ENCODE measurements around the gene CCDC124. TPM values are rescaled to one million over a fixed set of nuclear protein-coding genes. Genes with fewer than 3 reads are reported as not detected.

Gene CCDC124
- total and polyA plus RNA-seq, 10 of the 15 experiments (the other 5 are each of a cell fraction or from before 2014, with no cell fraction given) = 3.7 to 184 (median 51.8) TPM

DNA sequence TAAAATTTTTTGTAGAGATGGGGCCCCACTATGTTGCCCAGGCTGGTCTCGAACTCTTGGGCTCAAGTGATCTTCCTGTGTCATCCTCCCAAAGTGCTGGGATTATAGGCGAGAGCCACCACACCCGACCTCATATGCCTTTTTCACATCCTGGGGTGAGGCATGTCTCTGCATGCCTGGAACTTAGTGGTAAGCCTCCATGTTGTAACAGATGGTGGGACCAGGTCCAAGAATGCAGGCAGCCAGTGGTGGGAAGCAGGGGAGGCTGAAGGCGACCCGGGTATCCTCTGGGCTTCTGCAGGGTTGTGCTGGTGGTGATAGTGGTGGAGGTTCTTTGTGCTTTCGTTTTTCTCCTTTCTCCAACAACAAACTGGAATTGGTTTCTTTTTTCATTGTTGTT, 30.1 kb upstream of the CCDC124 start:
- Histone ChIP-seq H3K4me1 (ENCODE audit: control insufficient read depth, insufficient read depth, low read length) (no peaks in the 10 kb centered on the region), H3K36me3 (ENCODE audit: control insufficient read depth in 2 of 2, insufficient read depth in 2 of 2, low read length in 1 of 2) (no peaks in the 10 kb centered on the region), H3K27ac (ENCODE audit: control insufficient read depth, insufficient read depth) (no peak overlapping the region), H3K79me2 (ENCODE audit: control insufficient read depth, insufficient read depth, low read length) (no peaks in the 10 kb centered on the region), H3K27me3 (replicated peaks in 1 of 2; ENCODE audit: control insufficient read depth in 2 of 2, insufficient read depth in 2 of 2, low read length in 1 of 2) (no peaks in the 10 kb centered on the region), H2AFZ (ENCODE audit: control insufficient read depth, low read depth, low read length) (no peak overlapping the region), H3K9me3 (replicated peaks; ENCODE audit: control insufficient read depth, insufficient read depth, low read length) (no peaks in the 10 kb centered on the region; the same call in 2 of the 3 replicates), H3K4me2 (ENCODE audit: control insufficient read depth, insufficient read depth) (no peak overlapping the region), H3K9ac (ENCODE audit: control insufficient read depth, insufficient read depth, low read length) (no peak overlapping the region), H3K4me3 (no peak overlapping the region), H4K20me1 (ENCODE audit: control insufficient read depth, insufficient read depth) (no peaks in the 10 kb centered on the region)
- DNase-seq (ENCODE audit: low read depth, low spot score) (no peak), ATAC-seq (no peak), FAIRE-seq (no peak)
- 16% methylated on average over 6 of the region's 6 CpGs for WGBS (ENCODE audit: insufficient coverage, insufficient replicate concordance, low lambda C conversion rate, missing lambda C conversion rate)
- TF ChIP-seq RUNX3 (IDR thresholded peaks at IDR 0.05; ENCODE audit: low read length) = 0 out of 2 replicates have a peak, but pooled peaks have one; percentile 14
- no peak for TF ChIP-seq NR2C1 (IDR thresholded peaks at IDR 0.05)
- ChIA-PET RAD21 (ENCODE audit: unreplicated experiment) (no interaction called here), CTCF (no interaction called here), POLR2A (no interaction called here), SMC1A (ENCODE audit: uncharacterized antibody, unreplicated experiment) (no interaction called here)
- in situ Hi-C loops (cut with MboI) = no loop called here
- intact Hi-C loops (cut with micrococcal nuclease; ENCODE audit: unreplicated experiment) = no loop called here
- BruUV-seq (replicated peaks) = no TSS peak

DNA sequence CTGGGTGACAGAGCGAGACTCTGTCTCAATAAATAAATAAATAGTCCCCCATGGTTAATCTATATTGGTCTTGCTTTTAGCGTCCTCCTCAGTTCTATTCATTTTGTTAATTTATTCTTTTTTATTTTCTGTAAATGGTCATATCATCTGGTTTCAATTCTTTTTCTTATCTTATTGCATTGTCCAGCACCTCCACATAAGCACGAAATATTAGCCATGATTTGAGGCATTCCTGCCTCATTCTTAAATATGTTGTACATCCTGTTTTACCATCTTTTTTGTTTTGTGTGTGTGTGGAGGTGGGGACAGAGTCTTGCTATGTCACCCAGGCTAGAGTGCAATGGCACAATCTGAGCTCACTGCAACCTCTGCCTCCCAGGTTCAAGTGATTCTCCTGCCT, 24.6 kb upstream of the CCDC124 start:
- no TSS peak for BruUV-seq (replicated peaks)
- no peaks in the 10 kb centered on the region for H3K79me2 ChIP-seq (ENCODE audit: control insufficient read depth, insufficient read depth, low read length)
- in situ Hi-C loops (cut with MboI) (no loop called here), intact Hi-C loops (cut with micrococcal nuclease; ENCODE audit: unreplicated experiment) (no loop called here)
- no peaks in the 10 kb centered on the region for H4K20me1 ChIP-seq (ENCODE audit: control insufficient read depth, insufficient read depth)
- no peak overlapping the region for H3K4me3 ChIP-seq
- no peak for FAIRE-seq
- 46% methylated on average over 3 of the region's 3 CpGs for WGBS (ENCODE audit: insufficient coverage, insufficient replicate concordance, low lambda C conversion rate, missing lambda C conversion rate)
- H3K4me2 ChIP-seq (ENCODE audit: control insufficient read depth, insufficient read depth) = no peak overlapping the region
- DNase-seq (ENCODE audit: low read depth, low spot score) = no peak
- H2AFZ ChIP-seq (ENCODE audit: control insufficient read depth, low read depth, low read length) = no peak overlapping the region
- H3K36me3 ChIP-seq (ENCODE audit: control insufficient read depth in 2 of 2, insufficient read depth in 2 of 2, low read length in 1 of 2) = no peaks in the 10 kb centered on the region
- no peak for ATAC-seq
- peaks cover 6% of the 10 kb centered on the region; the same call in 1 of the 3 replicates for H3K9me3 ChIP-seq (replicated peaks; ENCODE audit: control insufficient read depth, insufficient read depth, low read length)
- RAD21 ChIA-PET (ENCODE audit: unreplicated experiment) = no interaction called here
- no peaks in the 10 kb centered on the region for H3K27me3 ChIP-seq (replicated peaks in 1 of 2; ENCODE audit: control insufficient read depth in 2 of 2, insufficient read depth in 2 of 2, low read length in 1 of 2)
- H3K27ac ChIP-seq (ENCODE audit: control insufficient read depth, insufficient read depth) = no peak overlapping the region
- no peaks in the 10 kb centered on the region for H3K4me1 ChIP-seq (ENCODE audit: control insufficient read depth, insufficient read depth, low read length)
- H3K9ac ChIP-seq (ENCODE audit: control insufficient read depth, insufficient read depth, low read length) = no peak overlapping the region
- POLR2A ChIA-PET = no interaction called here
- CTCF ChIA-PET = no interaction called here
- SMC1A ChIA-PET (ENCODE audit: uncharacterized antibody, unreplicated experiment) = no interaction called here
- no peak for TF ChIP-seq ESRRA (IDR thresholded peaks at IDR 0.05; ENCODE audit: low read length)
- TF ChIP-seq RELA (IDR thresholded peaks at IDR 0.05; ENCODE audit: borderline replicate concordance, partially characterized antibody) = no peak
- no peak for TF ChIP-seq PAX8 (IDR thresholded peaks at IDR 0.05)
- no peak for TF ChIP-seq IKZF2 (IDR thresholded peaks at IDR 0.05)
- TF ChIP-seq, protein P1, sequence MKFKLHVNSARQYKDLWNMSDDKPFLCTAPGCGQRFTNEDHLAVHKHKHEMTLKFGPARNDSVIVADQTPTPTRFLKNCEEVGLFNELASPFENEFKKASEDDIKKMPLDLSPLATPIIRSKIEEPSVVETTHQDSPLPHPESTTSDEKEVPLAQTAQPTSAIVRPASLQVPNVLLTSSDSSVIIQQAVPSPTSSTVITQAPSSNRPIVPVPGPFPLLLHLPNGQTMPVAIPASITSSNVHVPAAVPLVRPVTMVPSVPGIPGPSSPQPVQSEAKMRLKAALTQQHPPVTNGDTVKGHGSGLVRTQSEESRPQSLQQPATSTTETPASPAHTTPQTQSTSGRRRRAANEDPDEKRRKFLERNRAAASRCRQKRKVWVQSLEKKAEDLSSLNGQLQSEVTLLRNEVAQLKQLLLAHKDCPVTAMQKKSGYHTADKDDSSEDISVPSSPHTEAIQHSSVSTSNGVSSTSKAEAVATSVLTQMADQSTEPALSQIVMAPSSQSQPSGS (IDR thresholded peaks at IDR 0.05; ENCODE audit: low read length) = no peak
- no peak for TF ChIP-seq MEF2B (IDR thresholded peaks at IDR 0.05; ENCODE audit: partially characterized antibody, poor library complexity, severe bottlenecking)
- TF ChIP-seq ZNF622 (IDR thresholded peaks at IDR 0.05) = no peak
- no peak for TF ChIP-seq YY1 (IDR thresholded peaks at IDR 0.05; ENCODE audit: low read depth, low read length)
- TF ChIP-seq, protein P2, sequence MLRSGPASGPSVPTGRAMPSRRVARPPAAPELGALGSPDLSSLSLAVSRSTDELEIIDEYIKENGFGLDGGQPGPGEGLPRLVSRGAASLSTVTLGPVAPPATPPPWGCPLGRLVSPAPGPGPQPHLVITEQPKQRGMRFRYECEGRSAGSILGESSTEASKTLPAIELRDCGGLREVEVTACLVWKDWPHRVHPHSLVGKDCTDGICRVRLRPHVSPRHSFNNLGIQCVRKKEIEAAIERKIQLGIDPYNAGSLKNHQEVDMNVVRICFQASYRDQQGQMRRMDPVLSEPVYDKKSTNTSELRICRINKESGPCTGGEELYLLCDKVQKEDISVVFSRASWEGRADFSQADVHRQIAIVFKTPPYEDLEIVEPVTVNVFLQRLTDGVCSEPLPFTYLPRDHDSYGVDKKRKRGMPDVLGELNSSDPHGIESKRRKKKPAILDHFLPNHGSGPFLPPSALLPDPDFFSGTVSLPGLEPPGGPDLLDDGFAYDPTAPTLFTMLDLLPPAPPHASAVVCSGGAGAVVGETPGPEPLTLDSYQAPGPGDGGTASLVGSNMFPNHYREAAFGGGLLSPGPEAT (IDR thresholded peaks at IDR 0.05; ENCODE audit: low read depth) = no peak
- no peak for TF ChIP-seq EGR1 (IDR thresholded peaks at IDR 0.05; ENCODE audit: borderline replicate concordance in 1 of 2, low read depth in 2 of 2, low read length in 2 of 2)
- no peak for TF ChIP-seq POLR2A (IDR thresholded peaks at IDR 0.05; ENCODE audit: low read depth, low read length)
- TF ChIP-seq, protein P3, sequence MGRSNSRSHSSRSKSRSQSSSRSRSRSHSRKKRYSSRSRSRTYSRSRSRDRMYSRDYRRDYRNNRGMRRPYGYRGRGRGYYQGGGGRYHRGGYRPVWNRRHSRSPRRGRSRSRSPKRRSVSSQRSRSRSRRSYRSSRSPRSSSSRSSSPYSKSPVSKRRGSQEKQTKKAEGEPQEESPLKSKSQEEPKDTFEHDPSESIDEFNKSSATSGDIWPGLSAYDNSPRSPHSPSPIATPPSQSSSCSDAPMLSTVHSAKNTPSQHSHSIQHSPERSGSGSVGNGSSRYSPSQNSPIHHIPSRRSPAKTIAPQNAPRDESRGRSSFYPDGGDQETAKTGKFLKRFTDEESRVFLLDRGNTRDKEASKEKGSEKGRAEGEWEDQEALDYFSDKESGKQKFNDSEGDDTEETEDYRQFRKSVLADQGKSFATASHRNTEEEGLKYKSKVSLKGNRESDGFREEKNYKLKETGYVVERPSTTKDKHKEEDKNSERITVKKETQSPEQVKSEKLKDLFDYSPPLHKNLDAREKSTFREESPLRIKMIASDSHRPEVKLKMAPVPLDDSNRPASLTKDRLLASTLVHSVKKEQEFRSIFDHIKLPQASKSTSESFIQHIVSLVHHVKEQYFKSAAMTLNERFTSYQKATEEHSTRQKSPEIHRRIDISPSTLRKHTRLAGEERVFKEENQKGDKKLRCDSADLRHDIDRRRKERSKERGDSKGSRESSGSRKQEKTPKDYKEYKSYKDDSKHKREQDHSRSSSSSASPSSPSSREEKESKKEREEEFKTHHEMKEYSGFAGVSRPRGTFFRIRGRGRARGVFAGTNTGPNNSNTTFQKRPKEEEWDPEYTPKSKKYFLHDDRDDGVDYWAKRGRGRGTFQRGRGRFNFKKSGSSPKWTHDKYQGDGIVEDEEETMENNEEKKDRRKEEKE (IDR thresholded peaks at IDR 0.05) = no peak
- TF ChIP-seq ZSCAN29 (IDR thresholded peaks at IDR 0.05) = no peak
